ENCODE results near the gene SRCIN1. TPM values are rescaled to one million over a fixed set of nuclear protein-coding genes. Genes with fewer than 3 reads are reported as not detected.

Gene SRCIN1
- total RNA-seq, 1 donor from 2014 or later, result 2.0 TPM

- Histone ChIP-seq H3K4me3 (no peak overlapping the region), H3K27me3 (ENCODE audit: low read depth) (peaks cover 88% of the 10 kb centered on the region), H3K36me3 (no peaks in the 10 kb centered on the region), H3K27ac (replicated peaks) (no peak overlapping the region), H3K4me1 (peaks cover 17% of the 10 kb centered on the region), H3K9me3 (replicated peaks) (no peaks in the 10 kb centered on the region)
- DNase-seq, result no peak
- TF ChIP-seq CTCF (IDR thresholded peaks at IDR 0.05; ENCODE audit: borderline replicate concordance), result no peak
- intact Hi-C loops (cut with micrococcal nuclease), result no loop called here
Measured at GRCh38 chr17:38601539-38602351, 4.0 kb downstream of the SRCIN1 start.

- no peak overlapping the region for H3K4me3 ChIP-seq
- no peak for DNase-seq
- H3K9me3 ChIP-seq (replicated peaks), result no peaks in the 10 kb centered on the region
- H3K4me1 ChIP-seq, result peaks cover 9% of the 10 kb centered on the region
- intact Hi-C loops (cut with micrococcal nuclease), result no loop called here
- H3K27me3 ChIP-seq (ENCODE audit: low read depth), result peaks cover 88% of the 10 kb centered on the region
- H3K27ac ChIP-seq (replicated peaks), result no peak overlapping the region
- no peak for TF ChIP-seq CTCF (IDR thresholded peaks at IDR 0.05; ENCODE audit: borderline replicate concordance)
- no peaks in the 10 kb centered on the region for H3K36me3 ChIP-seq
Measured at GRCh38 chr17:38600906-38601305, 4.8 kb downstream of the SRCIN1 start.

- TF ChIP-seq CTCF (IDR thresholded peaks at IDR 0.05; ENCODE audit: borderline replicate concordance), result no peak
- intact Hi-C loops (cut with micrococcal nuclease), result no loop called here
- Histone ChIP-seq H3K4me1 (peaks cover 9% of the 10 kb centered on the region), H3K27me3 (ENCODE audit: low read depth) (peaks cover 92% of the 10 kb centered on the region), H3K9me3 (replicated peaks) (no peaks in the 10 kb centered on the region), H3K4me3 (no peak overlapping the region), H3K36me3 (no peaks in the 10 kb centered on the region), H3K27ac (replicated peaks) (no peak overlapping the region)
- DNase-seq, result no peak
Measured at GRCh38 chr17:38600416-38600815, 5.3 kb downstream of the SRCIN1 start.

GRCh38 chr17:38599398-38599856 is 6.3 kb downstream of the SRCIN1 start:
- H3K4me1 ChIP-seq, result peaks cover 9% of the 10 kb centered on the region
- TF ChIP-seq CTCF (IDR thresholded peaks at IDR 0.05; ENCODE audit: borderline replicate concordance), result no peak
- intact Hi-C loops (cut with micrococcal nuclease), result no loop called here
- no peak overlapping the region for H3K27ac ChIP-seq (replicated peaks)
- no peak for DNase-seq
- no peaks in the 10 kb centered on the region for H3K36me3 ChIP-seq
- H3K4me3 ChIP-seq, result no peak overlapping the region
- H3K27me3 ChIP-seq (ENCODE audit: low read depth), result peaks cover 95% of the 10 kb centered on the region
- no peaks in the 10 kb centered on the region for H3K9me3 ChIP-seq (replicated peaks)

GRCh38 chr17:38598995-38599394 is 6.8 kb downstream of the SRCIN1 start:
- TF ChIP-seq CTCF (IDR thresholded peaks at IDR 0.05; ENCODE audit: borderline replicate concordance), result no peak
- intact Hi-C loops (cut with micrococcal nuclease), result no loop called here
- H3K4me3 ChIP-seq, result no peak overlapping the region
- H3K27me3 ChIP-seq (ENCODE audit: low read depth), result peaks cover 95% of the 10 kb centered on the region
- no peak overlapping the region for H3K27ac ChIP-seq (replicated peaks)
- DNase-seq, result no peak
- peaks cover 9% of the 10 kb centered on the region for H3K4me1 ChIP-seq
- no peaks in the 10 kb centered on the region for H3K9me3 ChIP-seq (replicated peaks)
- H3K36me3 ChIP-seq, result no peaks in the 10 kb centered on the region

Data from left ventricle myocardium inferior (tissue), 1 donor.